ENCODE data around the gene SGCA.

SGCA gene

DNA sequence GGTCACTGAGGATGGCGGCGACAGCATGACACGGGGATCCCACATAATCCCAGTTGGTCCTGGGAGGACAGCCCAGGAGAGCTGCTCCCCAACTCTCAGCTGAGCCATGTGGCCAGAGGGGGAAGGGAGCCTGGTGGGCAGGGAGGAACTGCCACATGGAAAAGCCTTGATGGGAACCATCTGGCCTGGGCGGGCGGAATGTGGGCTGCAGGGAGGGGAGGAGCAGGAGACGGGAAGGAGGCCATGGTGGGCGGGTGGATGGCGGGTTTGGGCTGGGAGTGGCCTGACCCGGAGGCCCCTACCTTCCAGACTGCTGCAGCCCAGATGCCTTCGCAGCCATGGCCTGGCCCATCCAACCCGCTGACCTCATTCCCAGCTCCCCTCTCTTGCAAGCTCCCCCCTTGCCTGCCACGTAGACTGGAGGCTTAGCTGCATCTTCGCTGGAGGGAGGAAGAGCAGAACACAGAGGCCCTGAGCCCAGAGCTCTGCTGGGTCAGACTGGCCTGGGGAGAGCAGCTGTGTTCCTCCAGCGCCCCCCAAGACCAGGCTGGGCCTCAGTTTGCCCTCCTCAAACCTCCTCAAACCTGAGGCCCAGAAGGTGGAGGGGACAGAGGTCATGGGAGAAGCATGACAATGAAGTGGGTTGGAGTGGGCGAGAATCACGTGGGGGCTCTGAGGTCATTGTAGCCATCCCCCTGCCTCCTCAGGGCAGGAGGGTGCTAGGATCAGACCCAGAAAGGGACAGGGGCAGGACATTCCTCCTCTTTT lies 43.9 kb downstream of the SGCA start:
- DNase-seq (ENCODE audit: low read depth), result peak; percentile 99

DNA sequence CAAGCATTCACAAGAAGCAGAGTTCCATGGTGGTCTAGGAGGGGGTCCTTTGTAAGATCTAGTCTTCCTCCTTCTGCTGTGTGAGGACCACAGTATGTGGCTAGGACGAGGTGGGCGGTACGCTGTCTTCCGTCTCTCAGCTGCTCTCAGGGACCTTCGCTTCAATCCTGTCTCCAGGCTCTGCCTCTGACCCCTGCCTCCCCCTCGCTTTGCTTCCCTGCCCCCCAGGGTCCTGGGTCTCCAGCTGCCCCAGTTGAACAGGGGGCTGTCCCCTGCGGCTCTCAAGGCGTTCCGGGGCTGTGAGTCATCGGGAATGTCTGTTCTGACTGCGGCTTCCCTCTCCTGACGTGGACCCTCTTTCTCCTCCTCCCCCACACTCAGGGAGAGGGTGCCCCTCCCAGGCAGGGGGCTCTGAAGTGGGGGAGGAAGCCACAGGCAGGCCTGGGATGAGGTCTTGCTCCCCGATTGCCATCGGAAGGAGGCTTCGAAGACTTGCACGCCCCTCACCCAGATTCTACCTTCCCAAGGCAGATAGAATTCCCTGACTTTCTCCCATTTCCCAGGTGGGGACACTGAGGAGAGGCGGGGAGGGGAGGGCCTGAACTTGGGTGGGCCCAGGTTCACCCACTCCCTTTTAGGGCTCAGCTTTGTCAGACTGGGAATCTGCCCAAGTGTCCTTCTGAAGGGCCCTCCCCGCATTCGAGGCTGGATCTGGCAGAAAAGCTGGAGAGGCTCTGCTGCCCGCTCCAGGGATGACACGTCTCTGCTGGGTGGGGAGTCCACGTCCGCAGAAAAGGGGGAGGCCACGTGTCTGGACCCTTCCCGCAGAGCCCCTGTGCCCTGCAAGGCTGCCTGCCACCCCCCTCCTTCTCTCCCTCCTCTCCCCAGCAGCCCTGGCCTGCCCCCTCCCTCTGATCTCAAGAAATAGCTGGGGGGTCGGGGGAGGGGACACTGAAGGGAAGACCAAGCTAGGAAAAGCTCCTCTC lies 44.7 kb downstream of the SGCA start:
- DNase-seq (ENCODE audit: low read depth), result peak; percentile 95

GRCh38 chr17:50211249-50212120 lies 45.7 kb downstream of the SGCA start:
- DNase-seq (ENCODE audit: low read depth), result no peak

DNA sequence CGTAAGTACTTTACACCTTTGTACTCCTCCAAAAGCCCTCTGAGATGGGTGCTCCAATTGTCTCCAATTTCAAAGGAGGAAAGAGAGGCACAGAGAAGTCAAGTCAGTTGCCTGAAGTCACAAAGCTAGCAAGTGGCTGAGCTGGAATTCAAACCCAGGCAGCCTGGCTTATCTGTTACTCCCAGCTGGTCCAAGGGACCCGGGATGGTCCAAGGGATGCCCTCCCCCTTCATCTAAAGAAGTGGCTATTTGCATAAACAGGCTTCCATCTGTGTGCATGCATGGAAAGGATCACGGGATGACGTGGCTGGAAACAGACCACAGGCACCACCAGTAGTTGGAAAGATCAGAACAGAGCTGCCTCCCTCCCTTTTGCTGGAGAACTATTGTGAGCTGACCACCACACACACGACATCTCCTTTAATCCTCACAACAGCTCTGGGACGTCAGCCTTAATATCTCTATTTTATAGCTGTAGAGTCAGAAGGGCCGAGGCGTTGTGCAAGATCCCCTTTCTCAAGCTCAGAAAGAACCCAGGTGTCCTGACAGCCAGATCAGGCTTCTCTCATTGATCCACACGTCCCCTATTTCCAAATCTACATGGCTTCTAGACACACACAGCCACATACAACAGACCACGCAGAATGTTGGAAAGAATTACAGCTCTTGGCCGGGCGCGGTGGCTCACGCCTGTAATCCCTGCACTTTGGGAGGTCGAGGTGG lies 46.5 kb downstream of the SGCA start:
- DNase-seq (ENCODE audit: low read depth), result no peak

DNA sequence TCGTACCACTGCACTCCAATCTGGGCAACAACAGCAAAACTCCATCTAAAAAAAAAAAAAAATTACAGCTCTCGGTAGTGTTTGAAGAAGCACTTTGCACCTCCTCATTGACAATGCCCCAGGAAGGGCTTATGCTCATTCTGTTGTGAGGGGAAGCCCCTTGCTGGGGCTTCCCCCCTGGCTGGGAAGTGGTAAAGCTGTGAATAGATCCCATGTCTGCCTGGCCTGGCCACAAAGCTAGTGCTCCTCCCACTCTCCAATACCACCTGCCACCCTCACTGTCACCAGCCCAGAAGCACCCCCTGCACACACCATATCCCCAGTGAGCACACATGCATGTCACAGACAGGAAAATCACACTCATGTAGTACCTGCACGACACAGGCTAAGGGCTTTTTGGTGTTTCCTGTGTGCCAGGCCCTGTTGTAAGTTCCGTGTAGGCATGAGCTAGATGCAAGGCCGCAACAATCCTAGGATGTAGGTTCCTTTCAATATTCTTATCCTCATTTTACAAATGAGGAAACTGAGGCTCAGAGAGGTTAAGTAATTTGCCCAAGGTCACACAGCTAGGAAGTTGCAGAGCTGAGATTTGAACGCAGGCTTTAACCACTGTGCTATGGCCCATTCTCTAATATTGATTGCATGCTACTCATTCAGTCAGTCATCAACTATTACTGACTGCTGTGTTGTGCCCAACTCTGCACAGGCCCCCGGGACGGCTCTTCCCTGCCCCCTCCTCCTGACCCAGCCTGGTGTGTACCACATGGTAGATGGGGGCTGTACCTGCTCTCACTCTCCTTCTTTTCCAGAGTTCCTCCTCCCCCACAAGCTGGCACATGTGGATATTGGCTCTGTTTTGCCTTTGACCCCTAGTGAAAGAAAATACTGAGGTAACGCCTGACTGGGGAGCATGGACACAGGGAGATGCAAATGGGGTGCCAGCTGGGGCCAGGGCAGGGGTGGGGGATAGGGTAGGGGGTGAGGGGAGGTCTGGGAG lies 47.5 kb downstream of the SGCA start:
- DNase-seq (ENCODE audit: low read depth), result no peak

DNA sequence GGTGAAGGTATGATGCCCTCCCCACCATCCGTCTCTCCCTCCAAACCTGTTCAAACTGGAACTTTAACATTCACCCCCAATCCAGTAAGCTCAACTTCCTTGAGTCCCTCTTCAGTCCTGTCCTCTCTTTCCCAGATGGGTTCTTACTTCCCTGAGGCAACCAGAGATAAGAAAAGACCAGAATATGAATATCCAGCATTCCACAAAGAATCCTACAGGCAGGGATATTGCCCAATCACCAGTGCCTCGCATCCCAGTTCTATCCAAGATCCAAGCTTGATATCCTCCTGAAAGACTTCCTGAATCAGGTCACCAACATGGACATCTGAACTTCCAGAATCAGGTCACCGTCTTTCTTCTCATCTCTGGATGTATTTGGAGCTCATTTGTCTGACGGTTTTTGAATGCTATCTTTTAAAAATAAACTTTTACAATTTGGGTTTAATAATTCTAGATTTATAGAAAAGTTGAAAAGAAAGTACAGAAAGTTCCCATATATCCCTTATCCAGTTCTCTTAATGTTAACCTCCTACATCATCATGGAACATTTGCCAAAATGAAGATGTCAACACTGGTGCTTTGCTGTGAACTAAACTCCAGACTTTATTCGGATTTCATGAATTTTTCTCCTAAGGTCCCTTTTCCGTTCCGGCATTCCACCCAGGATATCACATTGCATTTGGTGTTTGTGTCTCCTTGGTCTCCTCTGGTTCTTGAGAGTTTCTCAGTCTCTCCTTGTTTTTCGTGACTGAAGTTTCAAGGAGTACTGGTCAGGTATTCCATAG lies 49.4 kb downstream of the SGCA start:
- no peak for DNase-seq (ENCODE audit: low read depth)

DNA sequence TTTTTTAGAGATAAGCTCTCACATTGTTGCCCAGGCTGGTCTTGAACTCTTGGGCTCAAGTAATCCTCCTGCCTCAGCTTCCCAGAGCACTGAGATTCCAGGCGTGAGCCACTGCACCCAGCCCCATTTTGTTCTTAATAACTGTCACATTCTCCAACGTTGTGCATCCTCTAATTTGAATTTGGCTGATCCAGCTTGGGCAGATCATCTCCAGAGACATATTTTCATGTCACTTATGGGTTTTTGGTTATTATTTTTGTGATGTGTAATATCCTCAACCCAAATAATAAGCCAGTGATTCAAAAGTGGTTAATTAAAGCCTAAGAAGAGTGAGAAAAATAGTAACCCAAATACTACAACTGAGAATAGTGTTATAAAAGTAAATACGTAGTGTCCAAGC lies 51.8 kb downstream of the SGCA start:
- DNase-seq (ENCODE audit: low read depth), result no peak

GRCh38 chr17:50218071-50218759 lies 52.4 kb downstream of the SGCA start:
- DNase-seq (ENCODE audit: low read depth), result no peak

GRCh38 chr17:50218771-50219315 lies 53.0 kb downstream of the SGCA start:
- DNase-seq (ENCODE audit: low read depth), result peak; percentile 93

GRCh38 chr17:50219342-50219741 lies 53.5 kb downstream of the SGCA start:
- no peak for DNase-seq (ENCODE audit: low read depth)

GRCh38 chr17:50219939-50220465 lies 54.2 kb downstream of the SGCA start:
- no peak for DNase-seq (ENCODE audit: low read depth)

DNA sequence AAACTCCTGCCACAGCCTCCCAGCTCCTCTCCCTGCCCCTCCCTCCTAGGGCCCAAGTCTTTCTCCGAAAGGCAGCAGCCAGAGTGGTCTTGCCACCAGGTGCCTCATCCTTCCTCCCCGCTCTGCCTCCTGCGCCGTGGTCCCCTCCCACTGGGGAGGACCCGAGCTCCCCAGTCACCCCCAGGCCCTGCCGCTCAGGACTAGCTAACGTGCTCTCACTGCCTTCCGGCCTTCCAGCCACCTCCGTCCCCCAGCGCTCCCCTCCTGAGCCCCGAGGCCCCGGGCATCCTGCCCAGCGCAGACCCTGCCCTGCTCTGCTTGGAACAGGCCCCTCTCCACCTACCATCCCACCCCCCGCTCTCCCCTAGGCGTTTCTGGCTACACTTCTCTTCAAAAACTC lies 55.0 kb downstream of the SGCA start:
- no peak for DNase-seq (ENCODE audit: low read depth)

- DNase-seq (ENCODE audit: low read depth), result no peak
Observed at GRCh38 chr17:50221266-50221863, 55.6 kb downstream of the SGCA start.

DNA sequence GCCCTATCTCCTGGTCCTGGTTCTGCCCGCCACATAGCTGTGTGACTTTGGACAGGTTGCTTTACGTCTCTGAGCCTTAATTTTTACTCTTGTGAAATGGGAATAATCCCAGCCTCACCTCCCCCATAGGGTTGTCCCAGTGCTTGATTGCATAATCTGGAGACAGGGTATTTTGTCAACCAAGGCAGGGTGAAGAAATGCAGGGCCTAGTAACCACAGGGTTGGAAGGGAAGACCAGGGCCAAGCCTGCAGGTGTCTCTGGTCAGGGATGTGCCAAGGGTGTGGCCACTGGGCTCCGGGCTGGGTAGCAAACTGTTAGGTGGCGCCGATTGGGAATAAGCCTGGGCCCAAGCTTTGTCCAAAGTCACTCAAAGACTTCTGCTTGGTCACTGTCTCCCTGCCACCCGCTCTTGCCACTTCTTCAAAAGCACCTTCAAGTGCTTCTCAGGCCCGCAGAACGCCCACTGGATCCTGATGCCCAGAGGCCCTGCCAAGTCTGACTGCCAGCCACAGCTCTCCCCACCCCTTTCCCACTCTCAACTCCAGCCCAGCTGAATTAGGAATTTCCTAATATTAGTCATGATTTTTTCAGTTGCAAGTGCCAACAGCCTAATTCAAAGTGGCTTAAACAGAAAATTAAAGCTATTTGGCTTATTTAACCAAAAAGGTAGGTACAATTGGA lies 56.2 kb downstream of the SGCA start:
- DNase-seq (ENCODE audit: low read depth), result no peak

DNA sequence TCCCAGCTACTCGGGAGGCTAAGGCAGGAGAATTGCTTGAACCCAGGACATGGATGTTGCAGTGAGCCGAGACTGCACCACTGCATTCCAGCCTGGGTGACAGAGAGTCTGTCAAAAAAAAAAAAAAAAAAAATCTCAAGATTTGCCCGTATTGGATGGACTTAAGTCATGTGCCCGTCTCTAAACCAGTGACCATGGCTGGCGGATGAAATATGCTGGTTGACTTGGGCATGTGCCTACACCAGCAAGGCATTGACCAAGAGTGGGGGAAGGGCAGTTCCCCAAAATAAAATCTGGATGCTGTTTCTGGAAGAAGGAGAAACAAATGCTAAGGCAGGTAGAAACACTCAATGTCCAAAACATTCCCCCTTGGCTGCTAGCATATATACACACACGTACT lies 57.1 kb downstream of the SGCA start:
- DNase-seq (ENCODE audit: low read depth), result no peak
